HEK293 (cell line): ENCODE data around the gene S100A13.

Experiments used
- CTCF ChIA-PET: fragments of 350-600 bp; formaldehyde crosslinking; extraction: SDS; loops from one replicate; lab custom pipeline; 2021; ENCODE audit warnings: antibody characterized with exemption; lab: Yijun Ruan, JAX
- POLR2A ChIA-PET: fragments of 300-600 bp; formaldehyde crosslinking; extraction: SDS; loops from one replicate; lab custom pipeline; 2020; ENCODE audit warnings: antibody characterized with exemption, inconsistent platforms; lab: Yijun Ruan, JAX
- H3K27ac ChIP-seq: fragments of 200-500 bp; sonication (Bioruptor generic); 2 replicates; pipeline ENCODE4 v1.5.1; 2014; ENCODE audit warnings: low read depth, low read length, control low read depth, inconsistent platforms; ENCODE audit errors: extremely low read depth
- H3K36me3 ChIP-seq, 2 experiments: fragments of 200-500 bp in 1 of 2; sonication (Bioruptor generic) in 1 of 2; 1 replicate in 1 of 2; 2 replicates in 1 of 2; pipeline ENCODE4 v1.5.1; 2014 to 2017; ENCODE audit warnings: inconsistent platforms in 2 of 2, low read length in 2 of 2; ENCODE audit not compliant: control insufficient read depth in 2 of 2, insufficient read depth in 1 of 2
- H3K4me1 ChIP-seq: fragments of 200-500 bp; sonication (Bioruptor generic); 2 replicates; pipeline ENCODE4 v1.5.1; 2014; ENCODE audit warnings: mild to moderate bottlenecking, low read length, inconsistent platforms; ENCODE audit not compliant: control insufficient read depth, insufficient read depth
- H3K4me3 ChIP-seq: 2 replicates; pipeline ENCODE4 v1.5.1; 2011; ENCODE audit warnings: low read depth, mild to moderate bottlenecking, control low read depth, low read length, moderate library complexity
- H3K9me3 ChIP-seq: fragments of 200-500 bp; sonication (Bioruptor generic); 2 replicates; pipeline ENCODE4 v1.5.1; 2014; ENCODE audit warnings: low read depth, low read length, inconsistent platforms; ENCODE audit not compliant: control insufficient read depth, insufficient read depth
- EGR2 ChIP-seq: fragments of 450-650 bp; formaldehyde crosslinking; IDR thresholded peaks from 2 replicates; pipeline ENCODE4 v1.5.1; 2016; ENCODE audit warnings: low read depth, missing biosample characterization, missing genetic modification characterization
- GLIS1 ChIP-seq: fragments of 450-650 bp; formaldehyde crosslinking; IDR thresholded peaks from 2 replicates; pipeline ENCODE4 v1.5.1; 2016; ENCODE audit warnings: missing biosample characterization, missing genetic modification characterization
- GLIS2 ChIP-seq: fragments of 450-650 bp; formaldehyde crosslinking; IDR thresholded peaks from 2 replicates; pipeline ENCODE4 v1.5.1; 2016; ENCODE audit warnings: missing biosample characterization, missing genetic modification characterization
- PRDM1 ChIP-seq: fragments of 450-650 bp; formaldehyde crosslinking; IDR thresholded peaks from 2 replicates; pipeline ENCODE4; 2016; ENCODE audit warnings: missing biosample characterization, missing genetic modification characterization
- ZFHX2 ChIP-seq: fragments of 450-650 bp; formaldehyde crosslinking; conservative IDR thresholded peaks from 2 replicates; pipeline ENCODE4 v1.5.1; 2016; ENCODE audit warnings: missing biosample characterization, missing genetic modification characterization
- ZIC2 ChIP-seq: fragments of 450-650 bp; formaldehyde crosslinking; IDR thresholded peaks from 2 replicates; pipeline ENCODE4 v1.5.1; 2016; ENCODE audit warnings: missing biosample characterization, missing genetic modification characterization
- ZNF169 ChIP-seq: fragments of 450-650 bp; formaldehyde crosslinking; IDR thresholded peaks from 2 replicates; pipeline ENCODE4 v1.5.1; 2016; ENCODE audit warnings: missing biosample characterization, missing genetic modification characterization
- ZNF24 ChIP-seq: fragments of 450-650 bp; formaldehyde crosslinking; IDR thresholded peaks from 2 replicates; pipeline ENCODE4 v1.5.1; 2016; ENCODE audit warnings: missing biosample characterization, missing genetic modification characterization
- ZNF341 ChIP-seq: fragments of 450-650 bp; formaldehyde crosslinking; IDR thresholded peaks from 2 replicates; pipeline ENCODE4; 2016; ENCODE audit warnings: low read depth, missing biosample characterization, missing genetic modification characterization
- ZNF416 ChIP-seq: fragments of 450-650 bp; formaldehyde crosslinking; IDR thresholded peaks from 2 replicates; pipeline ENCODE4 v1.5.1; 2016; ENCODE audit warnings: missing biosample characterization, missing genetic modification characterization
- ZNF571 ChIP-seq: fragments of 450-650 bp; formaldehyde crosslinking; IDR thresholded peaks from 2 replicates; pipeline ENCODE4 v1.5.0; 2017; ENCODE audit warnings: missing biosample characterization, missing genetic modification characterization
- TF ChIP-seq, protein P1 (sequence below): IDR thresholded peaks from 2 replicates; pipeline ENCODE4 v1.6.1; 2011; ENCODE audit warnings: mild to moderate bottlenecking, low read depth, low read length, borderline replicate concordance
- TF ChIP-seq, protein P2 (sequence below): fragments of 450-650 bp; formaldehyde crosslinking; IDR thresholded peaks from 2 replicates; pipeline ENCODE4 v1.5.1; 2017; ENCODE audit warnings: missing biosample characterization, missing genetic modification characterization
- TF ChIP-seq, protein P3 (sequence below): fragments of 450-650 bp; formaldehyde crosslinking; IDR thresholded peaks from 2 replicates; pipeline ENCODE4 v1.5.1; 2016; ENCODE audit warnings: missing biosample characterization, missing genetic modification characterization

The S100A13 gene

DNA sequence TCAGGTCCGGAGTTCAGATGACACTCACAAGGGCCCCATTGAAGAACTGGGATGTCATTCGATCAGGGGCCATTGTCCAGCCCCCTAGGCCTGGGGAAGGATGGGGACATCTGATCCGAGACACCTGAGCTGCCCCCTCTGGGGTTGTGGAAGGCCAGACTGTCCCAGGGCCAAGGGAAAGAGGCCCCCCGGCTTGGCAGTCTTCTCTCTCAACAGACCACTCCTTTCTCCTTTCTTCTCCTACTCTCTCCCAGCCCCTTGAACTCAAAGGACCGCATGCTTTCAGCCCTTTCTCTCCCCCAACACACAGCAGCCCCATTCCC is 2.0 kb upstream of the S100A13 start:
- Histone ChIP-seq H3K27ac (no peak overlapping the region), H3K4me3 (no peak overlapping the region), H3K4me1 (0 out of 2 replicates have a peak, but pooled peaks cover 3% of the 10 kb centered on the region), H3K9me3 (no peaks in the 10 kb centered on the region), H3K36me3 (peaks cover 0 to 15% of the 10 kb centered on the region in 2 experiments; a peak in 2 of 3 replicates)
- CTCF ChIA-PET = interaction anchor here (0.7 to 7.4 kb wide), 5 partner anchors 51 to 277 kb away, joined by 4 to 54 read pairs (median 5); no protein-coding TSS in a partner anchor
- no peak for TF ChIP-seq ZNF169
- peak; percentile 36; the same call in 1 of the 2 replicates for TF ChIP-seq GLIS1 (tag by site-specific recombination)
- peak; percentile 82 for TF ChIP-seq PRDM1 (tag by site-specific recombination)
- POLR2A ChIA-PET = interaction anchor here (1.0 to 2.6 kb wide), 3 partner anchors 18 to 63 kb away, joined by 3 to 13 read pairs (median 3); no protein-coding TSS in a partner anchor

DNA sequence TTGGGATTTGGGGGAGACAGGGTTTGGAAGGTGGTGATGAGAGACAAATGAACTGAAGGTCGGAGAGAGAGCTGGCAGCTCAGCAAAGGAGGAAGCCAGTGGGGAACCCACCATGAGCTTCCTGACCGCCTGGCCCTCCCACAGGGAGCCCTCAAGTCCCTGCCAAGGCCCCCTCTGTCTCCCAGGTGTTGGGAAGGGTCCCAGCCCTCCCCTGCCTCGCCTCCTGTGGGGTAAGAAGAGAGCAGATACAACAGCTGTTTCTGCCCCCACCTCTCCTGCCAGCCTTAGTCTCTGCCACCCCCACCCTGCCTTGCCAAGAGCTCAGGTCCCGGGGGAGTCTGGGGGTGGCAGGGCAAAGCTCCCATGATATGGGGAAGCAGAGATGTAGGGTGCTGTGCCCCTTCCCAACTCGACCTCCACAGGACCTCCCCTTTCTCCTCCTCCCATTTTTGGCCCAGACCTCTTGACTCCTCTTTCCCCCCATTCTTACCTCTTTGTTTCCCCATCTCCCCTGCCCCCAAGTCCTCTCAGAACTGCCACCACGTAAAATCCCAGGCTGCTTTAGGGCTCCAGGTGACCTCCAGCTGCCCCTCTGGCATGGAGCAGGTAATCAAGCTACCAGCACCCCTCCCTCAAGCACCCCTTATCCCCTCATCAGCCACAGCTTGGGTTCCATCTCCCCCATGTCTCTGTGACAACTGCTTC is 1.5 kb upstream of the S100A13 start:
- 0 out of 2 replicates have a peak, but pooled peaks cover 3% of the 10 kb centered on the region for H3K4me1 ChIP-seq
- H3K27ac ChIP-seq = no peak overlapping the region
- TF ChIP-seq ZNF341 (tag by site-specific recombination) = peak; percentile 43; the same call in 1 of the 2 replicates
- TF ChIP-seq ZNF24 (tag by site-specific recombination) = no peak
- peak; percentile 81 for TF ChIP-seq ZIC2 (tag by site-specific recombination)
- TF ChIP-seq, protein P1, sequence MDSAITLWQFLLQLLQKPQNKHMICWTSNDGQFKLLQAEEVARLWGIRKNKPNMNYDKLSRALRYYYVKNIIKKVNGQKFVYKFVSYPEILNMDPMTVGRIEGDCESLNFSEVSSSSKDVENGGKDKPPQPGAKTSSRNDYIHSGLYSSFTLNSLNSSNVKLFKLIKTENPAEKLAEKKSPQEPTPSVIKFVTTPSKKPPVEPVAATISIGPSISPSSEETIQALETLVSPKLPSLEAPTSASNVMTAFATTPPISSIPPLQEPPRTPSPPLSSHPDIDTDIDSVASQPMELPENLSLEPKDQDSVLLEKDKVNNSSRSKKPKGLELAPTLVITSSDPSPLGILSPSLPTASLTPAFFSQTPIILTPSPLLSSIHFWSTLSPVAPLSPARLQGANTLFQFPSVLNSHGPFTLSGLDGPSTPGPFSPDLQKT = no peak
- TF ChIP-seq, protein P2, sequence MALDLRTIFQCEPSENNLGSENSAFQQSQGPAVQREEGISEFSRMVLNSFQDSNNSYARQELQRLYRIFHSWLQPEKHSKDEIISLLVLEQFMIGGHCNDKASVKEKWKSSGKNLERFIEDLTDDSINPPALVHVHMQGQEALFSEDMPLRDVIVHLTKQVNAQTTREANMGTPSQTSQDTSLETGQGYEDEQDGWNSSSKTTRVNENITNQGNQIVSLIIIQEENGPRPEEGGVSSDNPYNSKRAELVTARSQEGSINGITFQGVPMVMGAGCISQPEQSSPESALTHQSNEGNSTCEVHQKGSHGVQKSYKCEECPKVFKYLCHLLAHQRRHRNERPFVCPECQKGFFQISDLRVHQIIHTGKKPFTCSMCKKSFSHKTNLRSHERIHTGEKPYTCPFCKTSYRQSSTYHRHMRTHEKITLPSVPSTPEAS (tag by site-specific recombination) = no peak
- TF ChIP-seq, protein P3, sequence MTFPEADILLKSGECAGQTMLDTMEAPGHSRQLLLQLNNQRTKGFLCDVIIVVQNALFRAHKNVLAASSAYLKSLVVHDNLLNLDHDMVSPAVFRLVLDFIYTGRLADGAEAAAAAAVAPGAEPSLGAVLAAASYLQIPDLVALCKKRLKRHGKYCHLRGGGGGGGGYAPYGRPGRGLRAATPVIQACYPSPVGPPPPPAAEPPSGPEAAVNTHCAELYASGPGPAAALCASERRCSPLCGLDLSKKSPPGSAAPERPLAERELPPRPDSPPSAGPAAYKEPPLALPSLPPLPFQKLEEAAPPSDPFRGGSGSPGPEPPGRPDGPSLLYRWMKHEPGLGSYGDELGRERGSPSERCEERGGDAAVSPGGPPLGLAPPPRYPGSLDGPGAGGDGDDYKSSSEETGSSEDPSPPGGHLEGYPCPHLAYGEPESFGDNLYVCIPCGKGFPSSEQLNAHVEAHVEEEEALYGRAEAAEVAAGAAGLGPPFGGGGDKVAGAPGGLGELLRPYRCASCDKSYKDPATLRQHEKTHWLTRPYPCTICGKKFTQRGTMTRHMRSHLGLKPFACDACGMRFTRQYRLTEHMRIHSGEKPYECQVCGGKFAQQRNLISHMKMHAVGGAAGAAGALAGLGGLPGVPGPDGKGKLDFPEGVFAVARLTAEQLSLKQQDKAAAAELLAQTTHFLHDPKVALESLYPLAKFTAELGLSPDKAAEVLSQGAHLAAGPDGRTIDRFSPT (tag by site-specific recombination) = 0 out of 2 replicates have a peak, but pooled peaks have one; percentile 38
- peak; percentile 19; the same call in 1 of the 2 replicates for TF ChIP-seq GLIS2
- peak; percentile 75 for TF ChIP-seq GLIS1 (tag by site-specific recombination)
- no peak for TF ChIP-seq ZNF416 (tag by site-specific recombination)
- TF ChIP-seq ZNF571 (tag by site-specific recombination) = no peak
- TF ChIP-seq EGR2 (tag by site-specific recombination) = peak; percentile 49; the same call in 1 of the 2 replicates
- peak; percentile 61 for TF ChIP-seq ZFHX2 (tag by site-specific recombination)
- H3K36me3 ChIP-seq = peaks cover 0 to 20% of the 10 kb centered on the region in 2 experiments; a peak in 2 of 3 replicates
- no peaks in the 10 kb centered on the region for H3K9me3 ChIP-seq
- POLR2A ChIA-PET = interaction anchor here (1.9 to 2.9 kb wide), 4 partner anchors 16 to 43 kb away, joined by 11 to 24 read pairs (median 16); partner anchors contain the start of genes S100A16 and SNAPIN
- no peak overlapping the region for H3K4me3 ChIP-seq
- CTCF ChIA-PET = interaction anchor here (0.7 to 7.4 kb wide), 12 partner anchors 10 to 276 kb away, joined by 4 to 54 read pairs (median 17); partner anchors contain the start of genes S100A14 and S100A16
